ENCODE measurements around the gene RAB4B.
"Not testable (repeated sequence)": the region's sequence is repeated elsewhere in the genome, so short reads cannot be mapped to it uniquely, and the experiment has no call there.

Gene RAB4B

DNA sequence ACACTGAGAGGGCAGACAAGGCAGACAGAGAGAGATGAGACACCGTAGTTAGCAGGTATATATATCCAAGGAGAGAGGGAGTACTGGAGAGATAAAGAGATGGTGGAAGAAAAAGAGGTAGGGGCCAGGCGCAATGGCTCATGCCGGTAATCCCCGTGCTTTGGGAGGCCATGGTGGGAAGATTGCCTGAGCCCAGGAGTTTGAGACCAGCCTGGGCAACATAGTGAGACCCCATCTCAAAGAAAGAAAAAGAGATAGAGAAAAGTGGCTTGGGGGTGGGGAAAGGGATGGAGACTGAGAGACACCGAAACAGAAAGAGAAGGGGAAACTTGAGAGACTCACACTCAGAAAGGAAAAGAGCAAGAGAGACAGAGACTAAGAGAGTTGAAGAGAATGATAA is 2.5 kb downstream of the RAB4B start:
- no peak overlapping the region for H3K4me3 ChIP-seq (ENCODE audit: low read depth, low read length)
- no peak for DNase-seq (ENCODE audit: low read depth)
- TF ChIP-seq, protein P1, sequence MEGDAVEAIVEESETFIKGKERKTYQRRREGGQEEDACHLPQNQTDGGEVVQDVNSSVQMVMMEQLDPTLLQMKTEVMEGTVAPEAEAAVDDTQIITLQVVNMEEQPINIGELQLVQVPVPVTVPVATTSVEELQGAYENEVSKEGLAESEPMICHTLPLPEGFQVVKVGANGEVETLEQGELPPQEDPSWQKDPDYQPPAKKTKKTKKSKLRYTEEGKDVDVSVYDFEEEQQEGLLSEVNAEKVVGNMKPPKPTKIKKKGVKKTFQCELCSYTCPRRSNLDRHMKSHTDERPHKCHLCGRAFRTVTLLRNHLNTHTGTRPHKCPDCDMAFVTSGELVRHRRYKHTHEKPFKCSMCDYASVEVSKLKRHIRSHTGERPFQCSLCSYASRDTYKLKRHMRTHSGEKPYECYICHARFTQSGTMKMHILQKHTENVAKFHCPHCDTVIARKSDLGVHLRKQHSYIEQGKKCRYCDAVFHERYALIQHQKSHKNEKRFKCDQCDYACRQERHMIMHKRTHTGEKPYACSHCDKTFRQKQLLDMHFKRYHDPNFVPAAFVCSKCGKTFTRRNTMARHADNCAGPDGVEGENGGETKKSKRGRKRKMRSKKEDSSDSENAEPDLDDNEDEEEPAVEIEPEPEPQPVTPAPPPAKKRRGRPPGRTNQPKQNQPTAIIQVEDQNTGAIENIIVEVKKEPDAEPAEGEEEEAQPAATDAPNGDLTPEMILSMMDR (IDR thresholded peaks at IDR 0.05; ENCODE audit: control insufficient read depth, extremely low read depth, insufficient read depth) = no peak

DNA sequence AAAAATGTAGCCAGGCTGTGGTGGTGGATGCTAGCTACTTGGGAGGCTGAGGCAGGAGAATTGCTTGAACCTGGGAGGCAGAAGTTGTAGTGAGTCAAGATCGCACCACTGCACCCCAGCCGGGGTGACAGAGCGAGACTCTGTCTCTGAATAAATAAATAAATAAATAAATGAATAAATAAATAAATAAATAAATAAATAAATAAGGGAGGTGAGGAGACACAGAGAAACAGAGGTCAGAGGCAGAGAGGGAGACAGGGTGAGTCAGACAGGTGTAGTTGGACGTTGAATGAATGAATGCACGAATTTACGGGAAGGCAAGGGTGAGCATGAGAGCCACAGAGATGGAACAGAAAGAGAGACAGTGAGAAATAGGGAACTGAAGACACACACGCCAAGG is 3.1 kb downstream of the RAB4B start:
- H3K4me3 ChIP-seq (ENCODE audit: low read depth, low read length) = no peak overlapping the region
- TF ChIP-seq, protein P1 (IDR thresholded peaks at IDR 0.05; ENCODE audit: control insufficient read depth, extremely low read depth, insufficient read depth) = no peak
- DNase-seq (ENCODE audit: low read depth) = no peak

DNA sequence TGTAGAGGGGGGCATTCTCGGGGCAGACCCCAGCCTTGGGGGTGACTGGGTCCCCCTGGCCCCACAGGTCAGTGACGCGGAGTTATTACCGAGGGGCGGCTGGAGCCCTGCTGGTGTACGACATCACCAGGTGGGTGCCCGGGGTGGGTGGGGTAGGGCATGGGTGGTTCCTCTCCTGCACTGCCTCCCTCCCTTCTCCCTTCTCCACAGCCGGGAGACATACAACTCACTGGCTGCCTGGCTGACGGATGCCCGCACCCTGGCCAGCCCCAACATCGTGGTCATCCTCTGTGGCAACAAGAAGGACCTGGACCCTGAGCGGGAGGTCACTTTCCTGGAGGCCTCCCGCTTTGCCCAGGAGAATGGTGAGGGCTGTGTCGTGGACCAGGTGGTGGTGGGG is 5.7 kb downstream of the RAB4B start:
- TF ChIP-seq, protein P1 (IDR thresholded peaks at IDR 0.05; ENCODE audit: control insufficient read depth, extremely low read depth, insufficient read depth) = no peak
- DNase-seq (ENCODE audit: low read depth) = no peak
- no peak overlapping the region for H3K4me3 ChIP-seq (ENCODE audit: low read depth, low read length)

DNA sequence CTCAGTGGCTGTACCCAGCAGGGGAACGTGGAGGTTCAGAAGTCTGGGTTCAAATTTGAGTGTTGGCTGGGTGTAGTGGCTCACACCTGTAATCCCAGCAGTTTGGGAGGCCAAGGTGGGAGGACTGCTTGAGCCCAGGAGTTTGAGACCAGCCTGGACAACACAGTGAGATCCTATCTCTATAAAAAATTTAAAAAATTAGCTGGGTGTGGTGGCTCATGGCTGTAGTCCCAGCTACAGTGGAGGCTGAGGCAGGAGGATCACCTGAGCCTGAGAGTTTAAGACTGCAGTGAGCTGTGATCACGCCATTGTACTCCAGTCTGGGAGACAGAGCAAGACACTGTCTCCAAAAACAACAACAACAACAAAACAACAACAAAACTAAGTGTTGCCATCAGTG is 6.1 kb downstream of the RAB4B start:
- not testable (repeated sequence) for DNase-seq (ENCODE audit: low read depth); H3K4me3 ChIP-seq (ENCODE audit: low read depth, low read length)

DNA sequence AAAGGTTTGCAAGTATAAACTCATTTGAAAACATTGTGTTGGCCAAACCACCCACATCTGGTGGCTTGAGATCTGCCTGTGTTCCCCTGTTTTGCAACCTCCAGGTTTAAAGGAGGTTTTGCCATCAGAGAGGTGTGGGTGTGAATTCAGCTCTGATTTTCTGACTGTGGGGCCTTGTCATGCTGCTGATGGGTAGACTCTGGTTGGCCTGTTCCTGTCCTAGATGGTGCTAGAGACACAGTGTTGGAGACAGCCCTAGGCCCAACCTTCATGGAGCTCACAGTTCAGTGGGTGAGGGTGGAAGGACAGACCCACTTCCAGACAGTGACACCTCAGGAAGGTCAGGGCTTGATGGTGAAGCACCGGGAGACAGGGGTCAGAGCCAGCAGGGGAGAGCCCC is 7.5 kb downstream of the RAB4B start:
- DNase-seq (ENCODE audit: low read depth) = no peak
- no peak overlapping the region for H3K4me3 ChIP-seq (ENCODE audit: low read depth, low read length)
- TF ChIP-seq, protein P1 (IDR thresholded peaks at IDR 0.05; ENCODE audit: control insufficient read depth, extremely low read depth, insufficient read depth) = no peak

DNA sequence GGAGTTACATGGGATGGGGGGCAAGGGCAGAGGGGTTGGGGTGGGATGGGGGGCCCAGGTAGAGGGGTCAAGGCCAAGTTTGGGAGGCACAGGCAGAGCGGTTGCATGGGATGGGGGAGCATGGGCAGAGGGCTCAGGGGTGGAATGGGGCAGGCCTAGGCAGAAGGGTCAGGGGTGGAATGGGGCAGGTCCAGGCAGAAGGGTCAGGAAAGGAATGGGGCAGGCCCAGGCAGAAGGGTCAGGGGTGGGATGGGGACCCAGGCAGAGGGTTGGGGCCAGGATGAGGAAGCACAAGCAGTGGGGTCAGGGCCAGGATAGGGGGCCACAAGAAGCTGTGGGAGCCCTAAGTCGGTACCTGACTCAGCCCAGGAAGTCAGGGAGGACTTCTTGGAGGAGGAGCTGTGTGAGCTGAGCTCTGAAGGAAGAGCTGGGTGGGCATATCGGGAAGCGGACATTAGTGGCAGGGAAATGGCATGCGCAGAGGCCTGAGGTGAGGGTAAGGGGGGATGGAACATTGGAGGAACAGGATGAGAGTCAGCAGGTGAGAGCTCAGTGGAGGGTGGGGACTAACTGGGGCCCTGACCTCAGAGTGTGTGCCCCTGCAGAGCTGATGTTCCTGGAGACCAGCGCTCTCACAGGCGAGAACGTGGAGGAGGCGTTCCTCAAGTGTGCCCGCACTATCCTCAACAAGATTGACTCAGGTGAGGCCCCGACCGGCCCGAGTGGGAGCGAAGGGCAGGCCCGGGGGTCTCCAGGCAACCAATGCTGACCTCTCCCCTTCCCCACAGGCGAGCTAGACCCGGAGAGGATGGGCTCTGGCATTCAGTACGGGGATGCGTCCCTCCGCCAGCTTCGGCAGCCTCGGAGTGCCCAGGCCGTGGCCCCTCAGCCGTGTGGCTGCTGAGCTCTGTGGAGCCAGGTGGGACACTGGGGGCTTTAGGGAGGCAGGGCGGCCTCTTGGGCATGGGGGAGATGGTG is 8.3 kb downstream of the RAB4B start:
- H3K4me3 ChIP-seq (ENCODE audit: low read depth, low read length) = no peak overlapping the region
- TF ChIP-seq, protein P1 (IDR thresholded peaks at IDR 0.05; ENCODE audit: control insufficient read depth, extremely low read depth, insufficient read depth) = no peak
- DNase-seq (ENCODE audit: low read depth) = no peak

DNA sequence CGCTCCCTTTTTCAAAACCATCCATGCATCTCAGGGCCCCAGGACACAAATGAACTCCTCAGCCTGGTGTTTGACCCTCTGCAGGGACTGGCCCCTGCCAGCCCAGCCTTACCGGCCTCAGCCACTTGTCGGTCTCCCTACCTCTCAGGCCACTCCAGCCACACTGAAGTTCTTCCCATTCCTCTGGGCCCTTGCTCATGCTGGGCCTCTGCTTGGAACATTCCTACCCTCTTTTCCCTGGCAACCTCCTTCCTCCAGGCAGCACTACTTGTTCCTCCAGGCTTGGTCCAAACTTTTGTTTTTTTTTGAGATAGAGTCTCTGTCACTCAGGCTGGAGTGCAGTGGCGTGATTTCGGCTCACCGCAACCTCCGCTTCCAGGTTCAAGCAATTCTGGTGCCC is 13.3 kb downstream of the RAB4B start:
- H3K4me3 ChIP-seq (ENCODE audit: low read depth, low read length) = no peak overlapping the region
- DNase-seq (ENCODE audit: low read depth) = no peak
- TF ChIP-seq, protein P1 (IDR thresholded peaks at IDR 0.05; ENCODE audit: control insufficient read depth, extremely low read depth, insufficient read depth) = no peak
